Measurements from ENCODE around the gene RAB3GAP2.

- no peak for TF ChIP-seq FOXM1 (IDR thresholded peaks at IDR 0.05; ENCODE audit: borderline replicate concordance)
- no peak for TF ChIP-seq ZNF384 (IDR thresholded peaks at IDR 0.05)
- no peak for TF ChIP-seq TARDBP (IDR thresholded peaks at IDR 0.05)
- TF ChIP-seq BHLHE40 (IDR thresholded peaks at IDR 0.05; ENCODE audit: borderline replicate concordance), result no peak
- TF ChIP-seq SP1 (IDR thresholded peaks at IDR 0.05), result no peak
- TF ChIP-seq FOXA1 (IDR thresholded peaks at IDR 0.05), result no peak
- no peak for TF ChIP-seq FOXK2 (IDR thresholded peaks at IDR 0.05)
- no peak for TF ChIP-seq ELF4 (IDR thresholded peaks at IDR 0.05)
- TF ChIP-seq, protein P1, sequence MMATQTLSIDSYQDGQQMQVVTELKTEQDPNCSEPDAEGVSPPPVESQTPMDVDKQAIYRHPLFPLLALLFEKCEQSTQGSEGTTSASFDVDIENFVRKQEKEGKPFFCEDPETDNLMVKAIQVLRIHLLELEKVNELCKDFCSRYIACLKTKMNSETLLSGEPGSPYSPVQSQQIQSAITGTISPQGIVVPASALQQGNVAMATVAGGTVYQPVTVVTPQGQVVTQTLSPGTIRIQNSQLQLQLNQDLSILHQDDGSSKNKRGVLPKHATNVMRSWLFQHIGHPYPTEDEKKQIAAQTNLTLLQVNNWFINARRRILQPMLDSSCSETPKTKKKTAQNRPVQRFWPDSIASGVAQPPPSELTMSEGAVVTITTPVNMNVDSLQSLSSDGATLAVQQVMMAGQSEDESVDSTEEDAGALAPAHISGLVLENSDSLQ (IDR thresholded peaks at IDR 0.05), result no peak
- TF ChIP-seq SUZ12 (IDR thresholded peaks at IDR 0.05), result no peak
- no peak for TF ChIP-seq HDGF (IDR thresholded peaks at IDR 0.05; ENCODE audit: borderline replicate concordance)
- no peak for TF ChIP-seq NFRKB (IDR thresholded peaks at IDR 0.05)
These were observed 73.9 kb downstream of the RAB3GAP2 start for GRCh38 chr1:220198186-220199005.

Data from HEK293T (cell line).